HepG2 (cell line): ENCODE data around the gene TCOF1. TPM values are rescaled to one million over a fixed set of nuclear protein-coding genes. Genes with fewer than 3 reads are reported as not detected.

Experiments
- ATF7 ChIP-seq, 2 experiments: fragments of 450-650 bp in 1 of 2; sonication (generic) in 1 of 2; formaldehyde crosslinking in 1 of 2; IDR thresholded peaks; 2 replicates each; pipeline versions ENCODE4 v1.4.0 to v1.6.1; 2016 to 2020; ENCODE audit warnings: antibody characterized with exemption in 1 of 2, mild to moderate bottlenecking in 1 of 2, missing genetic modification reagents in 1 of 2
- ATRX ChIP-seq: sonication (generic); formaldehyde crosslinking; IDR thresholded peaks from 2 replicates; pipeline ENCODE4 v1.4.0; 2020; ENCODE audit warnings: missing genetic modification reagents, borderline replicate concordance
- BCL6 ChIP-seq: IDR thresholded peaks from 2 replicates; pipeline ENCODE4 v1.6.1; 2016; ENCODE audit warnings: missing genetic modification reagents, missing compliant biosample characterization
- CAMTA2 ChIP-seq: sonication (generic); formaldehyde crosslinking; IDR thresholded peaks from 2 replicates; pipeline ENCODE4 v1.4.0; 2020; ENCODE audit warnings: mild to moderate bottlenecking, missing genetic modification reagents, borderline replicate concordance
- CEBPG ChIP-seq: IDR thresholded peaks from 2 replicates; pipeline ENCODE4 v1.6.1; 2016
- FOXA1 ChIP-seq, 2 experiments: fragments of 450-650 bp in 1 of 2; sonication (generic) in 1 of 2; formaldehyde crosslinking in 1 of 2; IDR thresholded peaks; 2 replicates each; pipeline versions ENCODE4 v1.4.0 to v1.6.1; 2016 to 2020; ENCODE audit warnings: missing genetic modification reagents in 1 of 2
- FOXP1 ChIP-seq, 2 experiments: fragments of 450-650 bp in 1 of 2; IDR thresholded peaks; 2 replicates each; pipeline ENCODE4 v1.6.1; 2017 to 2018; ENCODE audit warnings: antibody characterized with exemption in 1 of 2
- GATAD2A ChIP-seq: IDR thresholded peaks from 2 replicates; pipeline ENCODE4 v1.6.1; 2016
- GLI4 ChIP-seq: sonication (generic); formaldehyde crosslinking; IDR thresholded peaks from 2 replicates; pipeline ENCODE4 v1.5.1; 2020; ENCODE audit warnings: missing genetic modification reagents, mild to moderate bottlenecking, moderate library complexity, borderline replicate concordance
- HNF4G ChIP-seq, 2 experiments: sonication (generic) in 1 of 2; formaldehyde crosslinking in 1 of 2; IDR thresholded peaks; 2 replicates each; pipeline versions ENCODE4 v1.4.0 to v1.6.1; 2011 to 2020; ENCODE audit warnings: borderline replicate concordance in 2 of 2, low read depth in 2 of 2, mild to moderate bottlenecking in 2 of 2, low read length in 1 of 2, missing genetic modification reagents in 1 of 2, moderate library complexity in 1 of 2
- NAIF1 ChIP-seq: sonication (generic); formaldehyde crosslinking; IDR thresholded peaks from 2 replicates; pipeline ENCODE4 v1.5.0; 2020; ENCODE audit warnings: mild to moderate bottlenecking, missing genetic modification reagents, borderline replicate concordance
- PHB2 ChIP-seq: fragments of 450-650 bp; IDR thresholded peaks from 2 replicates; pipeline ENCODE4 v1.6.1; 2018; ENCODE audit not compliant: partially characterized antibody
- RORA ChIP-seq: sonication (generic); formaldehyde crosslinking; IDR thresholded peaks from 2 replicates; pipeline ENCODE4 v1.5.0; 2020; ENCODE audit warnings: mild to moderate bottlenecking, missing genetic modification reagents, moderate library complexity
- SCMH1 ChIP-seq: sonication (generic); formaldehyde crosslinking; IDR thresholded peaks from 2 replicates; pipeline ENCODE4 v1.9.0; 2021; ENCODE audit warnings: missing genetic modification reagents, mild to moderate bottlenecking, borderline replicate concordance
- SOX6 ChIP-seq, 2 experiments: fragments of 450-650 bp in 1 of 2; sonication (generic) in 1 of 2; formaldehyde crosslinking in 1 of 2; IDR thresholded peaks; 2 replicates each; pipeline versions ENCODE4 v1.4.0 to v1.6.1; 2017 to 2020; ENCODE audit warnings: antibody characterized with exemption in 1 of 2, mild to moderate bottlenecking in 1 of 2, missing genetic modification reagents in 1 of 2
- TBX3 ChIP-seq: fragments of 450-650 bp; IDR thresholded peaks from 2 replicates; pipeline ENCODE4 v1.6.1; 2017; ENCODE audit warnings: antibody characterized with exemption, mild to moderate bottlenecking, inconsistent platforms, borderline replicate concordance
- ZBTB21 ChIP-seq: sonication (generic); formaldehyde crosslinking; IDR thresholded peaks from 2 replicates; pipeline ENCODE4 v1.4.0; 2020; ENCODE audit warnings: missing genetic modification reagents
- ZNF263 ChIP-seq: sonication (generic); formaldehyde crosslinking; IDR thresholded peaks from 2 replicates; pipeline ENCODE4 v1.4.0; 2020; ENCODE audit warnings: missing genetic modification reagents
- polyA plus RNA-seq, 8 experiments: library from polyadenylated mRNA; depleted of rRNA in 3 of 8; stranded (reverse) in 7 of 8; unstranded in 1 of 8; fragments of >200 nt; fragmentation: Illumina TruSeq in 4 of 8; extraction: Trizol in 4 of 8; gene quantifications; 2 replicates each; pipeline versions ENCODE4 v1.2.1 to v1.2.3, GENCODE V29; 2011 to 2016; ENCODE audit warnings: low read depth in 4 of 8, missing spikeins in 1 of 8, mixed read lengths in 1 of 8; ENCODE audit not compliant: insufficient read depth in 1 of 8
- total RNA-seq, 5 experiments: library from RNA; depleted of rRNA; stranded (reverse); fragments of >200 nt; fragmentation: Illumina TruSeq; extraction: Trizol; gene quantifications; 2 replicates each; pipeline ENCODE4 v1.2.3, GENCODE V29; 2016; ENCODE audit warnings: low read depth in 1 of 5
- TF ChIP-seq, protein P1 (sequence below): sonication (generic); formaldehyde crosslinking; IDR thresholded peaks from 2 replicates; pipeline ENCODE4 v1.5.0; 2020; ENCODE audit warnings: mild to moderate bottlenecking, low read depth, missing genetic modification reagents, borderline replicate concordance
- TF ChIP-seq, protein P2 (sequence below): sonication (generic); formaldehyde crosslinking; IDR thresholded peaks from 2 replicates; pipeline ENCODE4 v1.8.0; 2022; ENCODE audit warnings: missing genetic modification reagents, low read depth, mild to moderate bottlenecking, borderline replicate concordance
- TF ChIP-seq, protein P3 (sequence below): sonication (generic); formaldehyde crosslinking; IDR thresholded peaks from 2 replicates; pipeline ENCODE4 v1.9.0; 2021; ENCODE audit warnings: missing genetic modification reagents, borderline replicate concordance
- TF ChIP-seq, protein P4 (sequence below), 2 experiments: fragments of 450-650 bp in 1 of 2; sonication (generic) in 1 of 2; formaldehyde crosslinking; IDR thresholded peaks; 2 replicates each; pipeline versions ENCODE4 v1.5.0 to v1.8.0; 2020 to 2022; ENCODE audit warnings: mild to moderate bottlenecking in 1 of 2, missing genetic modification reagents in 1 of 2

The TCOF1 gene
- total and polyA plus RNA-seq, 2 of the 13 experiments (the other 11 are each of a cell fraction or from before 2014, with no cell fraction given), result 10.1 to 41.6 TPM

DNA sequence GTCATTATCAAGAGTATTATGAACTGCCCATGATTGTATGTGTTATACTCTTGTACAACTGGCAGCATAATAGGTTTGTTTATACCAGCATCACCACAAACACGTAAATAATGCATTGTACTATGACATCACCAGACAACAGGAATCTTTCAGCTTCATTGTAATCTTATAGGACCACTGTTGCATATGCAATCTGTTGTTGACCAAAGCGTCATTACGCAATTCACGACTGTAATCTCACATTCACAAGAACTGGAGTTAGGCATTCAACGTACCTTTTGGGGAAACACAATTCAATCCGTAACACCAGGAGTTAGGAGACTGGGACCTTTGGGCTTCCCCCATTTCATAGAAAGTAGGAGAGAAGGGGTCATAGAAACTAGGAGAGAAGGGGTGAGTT is 34.4 kb upstream of the TCOF1 start (continued):
- TF ChIP-seq TBX3 (no peak), NAIF1 (CRISPR knock-in tag) (0 out of 2 replicates have a peak, but pooled peaks have one; percentile 59), FOXA1 (IDR thresholded peaks at IDR 0.05) (no peak), FOXA1 (CRISPR knock-in tag; IDR thresholded peaks at IDR 0.05) (peak; percentile 88), ATF7 (IDR thresholded peaks at IDR 0.05) (peak; percentile 83), ATF7 (CRISPR knock-in tag; IDR thresholded peaks at IDR 0.05) (no peak), HNF4G (IDR thresholded peaks at IDR 0.05; ENCODE audit: borderline replicate concordance, low read depth, low read length) (no peak), HNF4G (CRISPR knock-in tag; IDR thresholded peaks at IDR 0.05; ENCODE audit: borderline replicate concordance, low read depth) (no peak), ZNF263 (CRISPR knock-in tag) (no peak), PHB2 (no peak), GLI4 (no peak), ATRX (CRISPR knock-in tag) (no peak), CEBPG (peak; percentile 92), SCMH1 (CRISPR knock-in tag) (no peak), CAMTA2 (CRISPR knock-in tag) (no peak), SOX6 (IDR thresholded peaks at IDR 0.05) (no peak), SOX6 (CRISPR knock-in tag; IDR thresholded peaks at IDR 0.05) (peak; percentile 13; the same call in 1 of the 2 replicates), FOXP1 (IDR thresholded peaks at IDR 0.05) (peak; percentile 6; the same call in 1 of the 2 replicates), FOXP1 (CRISPR knock-in tag; IDR thresholded peaks at IDR 0.05) (peak; percentile 68), BCL6 (CRISPR knock-in tag) (0 out of 2 replicates have a peak, but pooled peaks have one; percentile 20), GATAD2A (CRISPR knock-in tag) (0 out of 2 replicates have a peak, but pooled peaks have one; percentile 14), RORA (CRISPR knock-in tag) (no peak), ZBTB21 (CRISPR knock-in tag) (peak; percentile 44; the same call in 1 of the 2 replicates)
- TF ChIP-seq, protein P1, sequence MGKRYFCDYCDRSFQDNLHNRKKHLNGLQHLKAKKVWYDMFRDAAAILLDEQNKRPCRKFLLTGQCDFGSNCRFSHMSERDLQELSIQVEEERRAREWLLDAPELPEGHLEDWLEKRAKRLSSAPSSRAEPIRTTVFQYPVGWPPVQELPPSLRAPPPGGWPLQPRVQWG, result no peak
- TF ChIP-seq, protein P2, sequence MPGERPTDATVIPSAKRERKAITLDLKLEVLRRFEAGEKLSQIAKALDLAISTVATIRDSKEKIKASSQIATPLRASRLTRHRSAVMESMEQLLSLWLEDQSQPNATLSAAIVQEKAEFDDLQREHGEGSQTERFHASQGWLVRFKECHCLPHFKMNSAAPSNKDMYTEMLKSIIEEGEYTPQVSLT (CRISPR knock-in tag), result no peak
- TF ChIP-seq, protein P3, sequence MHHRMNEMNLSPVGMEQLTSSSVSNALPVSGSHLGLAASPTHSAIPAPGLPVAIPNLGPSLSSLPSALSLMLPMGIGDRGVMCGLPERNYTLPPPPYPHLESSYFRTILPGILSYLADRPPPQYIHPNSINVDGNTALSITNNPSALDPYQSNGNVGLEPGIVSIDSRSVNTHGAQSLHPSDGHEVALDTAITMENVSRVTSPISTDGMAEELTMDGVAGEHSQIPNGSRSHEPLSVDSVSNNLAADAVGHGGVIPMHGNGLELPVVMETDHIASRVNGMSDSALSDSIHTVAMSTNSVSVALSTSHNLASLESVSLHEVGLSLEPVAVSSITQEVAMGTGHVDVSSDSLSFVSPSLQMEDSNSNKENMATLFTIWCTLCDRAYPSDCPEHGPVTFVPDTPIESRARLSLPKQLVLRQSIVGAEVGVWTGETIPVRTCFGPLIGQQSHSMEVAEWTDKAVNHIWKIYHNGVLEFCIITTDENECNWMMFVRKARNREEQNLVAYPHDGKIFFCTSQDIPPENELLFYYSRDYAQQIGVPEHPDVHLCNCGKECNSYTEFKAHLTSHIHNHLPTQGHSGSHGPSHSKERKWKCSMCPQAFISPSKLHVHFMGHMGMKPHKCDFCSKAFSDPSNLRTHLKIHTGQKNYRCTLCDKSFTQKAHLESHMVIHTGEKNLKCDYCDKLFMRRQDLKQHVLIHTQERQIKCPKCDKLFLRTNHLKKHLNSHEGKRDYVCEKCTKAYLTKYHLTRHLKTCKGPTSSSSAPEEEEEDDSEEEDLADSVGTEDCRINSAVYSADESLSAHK (CRISPR knock-in tag), result no peak
- TF ChIP-seq, protein P4, sequence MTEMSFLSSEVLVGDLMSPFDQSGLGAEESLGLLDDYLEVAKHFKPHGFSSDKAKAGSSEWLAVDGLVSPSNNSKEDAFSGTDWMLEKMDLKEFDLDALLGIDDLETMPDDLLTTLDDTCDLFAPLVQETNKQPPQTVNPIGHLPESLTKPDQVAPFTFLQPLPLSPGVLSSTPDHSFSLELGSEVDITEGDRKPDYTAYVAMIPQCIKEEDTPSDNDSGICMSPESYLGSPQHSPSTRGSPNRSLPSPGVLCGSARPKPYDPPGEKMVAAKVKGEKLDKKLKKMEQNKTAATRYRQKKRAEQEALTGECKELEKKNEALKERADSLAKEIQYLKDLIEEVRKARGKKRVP (CRISPR knock-in tag; IDR thresholded peaks at IDR 0.05), result peak in 1 of 2 experiments; percentile 51; a peak in 1 of 4 replicates
